HG03066 (cell line): ENCODE measurements around the gene PRMT9.
A peak's percentile ranks its signal among the peaks of the same experiment; 100 is the strongest.

Source experiments
- ATAC-seq: cut with Tn5 transposase; IDR thresholded peaks from one replicate; pipeline ENCODE4 v1.9.1; 2021; ENCODE audit warnings: low read depth; ENCODE audit not compliant: unreplicated experiment

Gene PRMT9

GRCh38 chr4:147683717-147684700, at the start of gene PRMT9:
PRMT9 (minus strand) TSS chr4:147684163; CDS start chr4:147683987, 176 bp downstream.
- ATAC-seq, result peak; percentile 100

GRCh38 chr4:147732518-147733235, 48.7 kb upstream of the PRMT9 start:
- ATAC-seq, result peak; percentile 20

- ATAC-seq, result peak; percentile 50
Measured at GRCh38 chr4:147731580-147732517, 47.9 kb upstream of the PRMT9 start, which contains the start of gene ARHGAP10. ARHGAP10 (plus strand) TSS chr4:147732088; CDS start chr4:147732302, 214 bp downstream.

GRCh38 chr4:147730333-147730732, 46.4 kb upstream of the PRMT9 start:
- no peak for ATAC-seq

GRCh38 chr4:147727476-147728028, 43.6 kb upstream of the PRMT9 start:
- ATAC-seq, result no peak

DNA sequence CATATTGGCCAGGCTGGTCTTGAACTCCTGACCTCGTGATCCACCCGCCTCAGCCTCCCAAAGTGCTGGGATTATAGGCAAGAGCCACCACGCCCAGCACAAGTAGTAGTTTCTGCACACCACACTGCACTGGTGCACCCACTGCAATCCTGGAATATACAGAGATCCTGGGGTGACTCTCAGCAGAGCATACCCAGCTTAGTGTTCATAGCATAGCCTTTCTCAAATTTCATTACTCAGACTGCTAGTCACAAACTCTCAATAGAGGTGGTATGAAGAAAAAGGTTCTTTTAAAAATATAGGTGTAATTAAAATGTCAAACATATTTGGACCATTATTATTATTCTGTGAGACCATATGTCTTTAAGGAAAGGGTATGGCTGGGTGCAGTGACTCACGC, 41.7 kb upstream of the PRMT9 start:
- ATAC-seq, result no peak

DNA sequence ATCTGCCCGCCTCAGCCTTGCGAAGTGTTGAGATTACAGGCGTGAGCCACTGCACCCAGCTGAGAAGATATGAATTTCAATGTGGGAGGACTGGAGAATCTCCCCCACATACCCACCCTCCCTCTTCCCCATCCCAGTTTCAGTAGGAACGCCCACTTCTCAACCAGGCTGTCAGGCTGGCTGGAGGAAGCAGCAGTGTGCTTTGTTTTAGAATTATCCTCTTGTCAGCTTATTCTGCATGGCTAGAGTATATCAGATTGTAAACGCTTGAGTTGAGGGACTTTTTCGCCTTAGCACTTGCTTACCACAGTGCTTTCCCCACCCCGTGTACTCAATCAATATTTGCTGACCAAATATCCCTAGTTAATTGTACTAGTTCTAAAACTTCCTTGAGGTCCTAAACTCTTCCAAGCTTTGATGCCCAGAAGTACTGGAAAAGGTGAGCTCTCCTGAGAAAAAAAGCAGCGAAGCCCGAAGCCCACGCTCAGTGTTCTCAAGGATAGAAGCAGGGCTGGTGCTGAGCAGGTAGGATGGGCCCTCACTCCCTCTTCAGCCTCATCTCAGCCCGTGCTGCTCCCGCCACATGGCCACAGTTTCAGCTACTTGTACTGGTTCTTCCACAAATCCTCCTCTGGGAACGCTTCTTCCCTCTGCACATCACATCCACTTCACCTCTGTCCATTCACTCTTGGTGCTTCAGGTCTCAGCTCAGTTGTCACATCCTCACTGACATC, 40.7 kb upstream of the PRMT9 start:
- ATAC-seq, result no peak

GRCh38 chr4:147723326-147723725, 39.4 kb upstream of the PRMT9 start:
- no peak for ATAC-seq

- ATAC-seq, result peak; percentile 93
Measured at GRCh38 chr4:147717878-147718277, 33.9 kb upstream of the PRMT9 start.

GRCh38 chr4:147714575-147715401, 30.8 kb upstream of the PRMT9 start:
- ATAC-seq, result no peak

DNA sequence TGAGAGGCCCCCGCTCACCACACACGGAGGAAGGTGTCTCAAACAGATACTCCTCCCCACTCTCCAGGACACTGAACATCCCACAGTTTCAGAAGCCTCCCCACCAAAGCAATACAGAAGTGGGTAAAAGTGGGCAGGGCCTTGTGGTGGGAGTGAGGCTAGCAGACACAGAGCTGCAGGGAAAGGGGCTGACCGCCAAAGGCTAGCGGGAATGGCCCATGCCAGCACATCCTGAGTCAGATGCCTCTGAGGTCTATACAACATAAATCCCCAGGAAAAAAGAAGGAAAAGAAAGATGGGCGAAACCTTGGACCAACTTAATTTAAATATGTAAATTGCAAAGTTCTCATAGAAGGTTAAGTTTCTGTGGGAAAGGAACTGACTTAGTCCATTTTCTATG, 26.0 kb upstream of the PRMT9 start:
- no peak for ATAC-seq

- no peak for ATAC-seq
Measured at GRCh38 chr4:147707892-147708672, 24.1 kb upstream of the PRMT9 start.

GRCh38 chr4:147704846-147705245, 20.9 kb upstream of the PRMT9 start:
- ATAC-seq, result no peak

DNA sequence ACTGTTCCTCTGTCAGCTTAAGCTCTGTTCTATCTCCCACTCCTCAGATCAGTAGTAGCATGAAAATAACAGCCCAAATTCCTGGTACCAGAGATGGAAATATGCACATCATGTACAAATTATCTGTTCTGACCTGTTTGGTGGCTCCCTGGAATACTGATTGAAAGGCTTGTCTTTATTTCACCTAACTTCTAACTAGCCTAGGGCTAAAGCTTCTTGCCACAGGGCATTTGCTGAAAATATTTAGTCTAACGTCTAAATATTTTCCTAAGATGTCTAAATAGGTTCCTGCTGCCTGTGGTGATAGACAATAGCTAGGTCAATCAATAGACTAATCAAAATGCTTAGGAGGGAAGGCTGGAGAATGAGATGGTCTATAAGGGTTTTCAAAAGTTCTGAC, 12.9 kb upstream of the PRMT9 start:
- no peak for ATAC-seq

GRCh38 chr4:147693218-147693617, 9.3 kb upstream of the PRMT9 start:
- no peak for ATAC-seq

DNA sequence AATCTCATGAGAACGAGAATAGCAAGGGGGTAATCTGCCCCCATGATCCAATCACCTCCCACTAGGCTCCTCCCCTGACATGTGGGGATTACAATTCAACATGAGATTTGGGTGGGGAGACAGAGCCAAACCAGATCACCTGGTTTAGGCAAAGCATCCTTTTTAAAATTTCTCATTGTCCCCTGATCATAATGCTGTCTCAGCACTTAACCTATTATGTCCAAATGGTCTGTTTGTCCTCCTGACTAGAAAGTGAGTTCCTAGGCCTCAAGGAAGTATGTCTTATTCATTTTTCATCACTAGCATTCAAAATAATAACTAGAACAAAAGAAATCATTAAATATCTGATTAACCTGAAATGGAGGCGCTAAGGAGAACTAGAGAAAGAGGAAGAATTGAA, 7.9 kb upstream of the PRMT9 start:
- ATAC-seq, result no peak

DNA sequence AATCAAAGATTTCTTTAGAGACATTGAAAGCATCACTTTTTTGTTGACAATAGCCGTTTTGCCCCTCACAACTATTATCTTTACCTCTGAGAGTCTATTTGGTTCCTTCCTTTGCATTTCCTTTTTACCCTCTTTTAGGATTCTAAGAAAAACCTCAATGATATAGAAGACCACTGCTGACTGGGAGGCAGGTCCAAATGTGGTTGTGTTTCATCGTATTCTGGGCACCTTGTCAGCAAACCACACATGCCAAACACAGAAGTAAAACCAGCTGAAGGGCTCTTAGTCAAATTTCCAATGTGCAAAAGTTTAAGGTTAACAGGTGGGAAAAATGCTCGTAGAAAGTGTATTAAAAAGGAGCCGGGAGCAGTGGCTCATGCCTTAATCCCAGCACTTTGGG, 5.1 kb upstream of the PRMT9 start:
- ATAC-seq, result no peak

DNA sequence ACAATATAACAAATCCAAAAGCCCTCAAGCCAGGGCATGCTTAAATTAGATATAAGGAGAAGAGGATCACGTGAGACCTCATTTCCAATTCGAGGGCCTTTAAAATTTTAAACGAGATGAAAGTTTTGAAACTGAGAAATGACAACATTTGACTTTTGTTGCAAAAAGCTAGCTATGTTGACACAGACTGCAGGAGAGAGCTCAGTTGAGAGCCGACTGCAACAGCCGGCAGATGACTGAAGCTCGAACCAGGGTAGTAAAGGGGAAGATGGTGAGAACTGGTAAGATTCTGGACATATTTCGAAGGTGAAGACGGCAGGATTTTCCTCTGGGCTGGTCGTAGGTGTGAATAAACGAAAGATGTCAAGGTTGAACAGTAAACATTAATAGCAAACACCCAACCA, 773 bp downstream of the PRMT9 start:
- ATAC-seq, result no peak
